GM21447 (cell line): Measurements from ENCODE around the gene DAB2.

Experiments used
- ATAC-seq: cut with Tn5 transposase; IDR thresholded peaks from one replicate; pipeline ENCODE4 v1.9.1; 2021; ENCODE audit not compliant: unreplicated experiment

The DAB2 gene

GRCh38 chr5:39448506-39449128, 23.8 kb upstream of the DAB2 start:
- no peak for ATAC-seq

DNA sequence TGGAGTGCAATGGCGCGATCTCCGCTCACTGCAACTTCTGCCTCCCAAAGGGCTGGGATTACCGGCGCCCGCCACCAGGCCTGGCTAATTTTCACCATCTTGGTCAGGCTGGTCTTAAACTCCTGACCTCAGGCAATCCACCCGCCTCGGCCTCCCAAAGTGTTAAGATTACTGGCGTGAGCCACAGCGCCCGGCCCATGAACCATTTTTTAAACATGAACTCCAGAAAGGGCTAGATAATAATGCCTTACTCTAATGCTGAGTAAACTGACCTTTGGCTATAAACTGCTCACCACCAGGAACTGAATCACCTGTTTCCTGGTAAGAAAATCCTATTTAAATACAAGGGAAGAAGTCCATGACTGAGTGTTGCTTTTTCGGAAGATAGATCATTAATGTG, 23.2 kb upstream of the DAB2 start:
- ATAC-seq: no peak

DNA sequence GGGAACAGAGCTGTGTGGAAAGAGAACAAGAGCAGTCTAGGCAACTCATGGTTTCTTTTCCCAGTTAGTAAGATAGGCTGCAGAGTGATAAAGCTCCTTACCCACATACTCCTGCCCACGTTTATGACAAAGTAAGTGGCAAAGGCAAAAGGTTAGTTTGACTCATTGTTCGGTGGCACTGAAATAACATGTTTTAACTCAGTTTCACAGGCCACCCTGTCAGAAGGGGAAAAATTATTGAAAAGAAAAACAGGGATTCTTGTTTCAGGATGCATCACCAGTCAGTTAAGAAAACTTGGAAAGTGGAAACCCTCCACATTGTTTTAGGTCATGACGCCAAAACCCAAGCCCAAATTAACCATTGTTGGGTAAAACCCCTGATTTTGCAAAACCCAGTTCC, 22.3 kb upstream of the DAB2 start:
- no peak for ATAC-seq

GRCh38 chr5:39446231-39446630, 21.5 kb upstream of the DAB2 start:
- no peak for ATAC-seq

DNA sequence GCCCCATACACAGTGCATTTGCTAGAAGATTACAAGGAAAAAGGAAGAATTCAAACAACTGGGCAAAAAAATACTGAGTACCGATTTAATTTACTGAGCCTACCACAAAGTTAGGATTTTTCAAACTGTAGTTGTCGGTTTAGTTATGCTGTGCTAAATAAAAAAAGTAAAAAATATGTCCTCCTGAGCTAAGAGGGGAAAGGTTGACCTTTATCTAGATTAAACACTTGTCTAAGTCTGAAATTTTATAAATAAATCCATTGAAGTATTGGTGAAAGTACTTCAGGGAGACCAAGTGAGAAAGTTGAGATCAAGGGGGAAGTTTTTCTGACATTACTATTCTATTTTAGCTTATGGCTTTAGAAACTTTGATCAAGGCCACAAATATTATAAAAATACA, 19.1 kb upstream of the DAB2 start:
- no peak for ATAC-seq

DNA sequence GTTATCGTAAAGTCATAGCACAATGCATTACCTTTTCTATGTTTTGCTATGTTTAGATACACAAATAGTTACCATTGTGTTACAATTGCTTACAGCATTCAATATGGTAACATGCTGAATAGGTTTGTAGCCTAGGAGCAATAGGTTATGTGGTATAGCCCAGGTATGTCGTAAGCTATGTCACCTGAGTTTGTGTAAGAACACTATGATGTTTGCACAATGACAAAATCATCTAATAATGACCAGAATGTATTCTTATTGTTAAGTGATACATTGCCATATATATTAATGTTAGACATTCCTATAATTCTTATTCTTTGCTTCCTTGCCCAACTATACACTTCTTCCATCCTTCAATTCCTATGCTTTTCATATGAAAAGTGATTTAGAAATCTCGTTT, 18.2 kb upstream of the DAB2 start:
- no peak for ATAC-seq

- no peak for ATAC-seq
These were observed 17.1 kb upstream of the DAB2 start for GRCh38 chr5:39441838-39442237.

DNA sequence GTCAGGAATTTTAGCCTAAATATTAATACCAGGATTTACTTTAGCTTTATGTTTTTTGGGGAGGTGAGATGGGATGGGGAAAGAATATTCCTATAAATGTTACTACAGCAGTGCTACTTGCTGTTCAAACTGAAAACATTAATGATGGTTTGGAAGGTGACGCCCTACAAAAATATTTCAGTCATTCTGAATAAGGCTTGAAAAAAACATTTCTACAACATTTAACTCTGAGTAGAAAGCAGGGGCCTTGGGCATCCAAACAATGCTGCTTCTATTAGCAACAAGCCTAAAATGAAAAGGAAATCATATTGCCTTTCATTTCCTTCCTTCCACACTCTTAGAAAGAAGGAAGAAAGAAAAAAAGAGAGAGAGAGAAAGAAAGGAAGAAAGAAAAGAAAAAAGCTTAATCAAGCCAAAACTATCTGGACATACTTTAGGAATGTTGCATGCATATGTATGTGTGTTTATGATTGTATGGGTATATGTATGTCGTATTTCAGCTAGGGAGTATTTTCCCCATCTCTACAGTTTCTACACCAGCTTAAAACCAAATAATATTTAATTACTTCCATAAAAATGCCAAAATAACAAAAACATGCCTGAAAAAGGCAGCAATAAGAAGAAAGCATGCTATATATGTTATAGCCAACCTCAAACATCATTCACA, 16.3 kb upstream of the DAB2 start:
- no peak for ATAC-seq

DNA sequence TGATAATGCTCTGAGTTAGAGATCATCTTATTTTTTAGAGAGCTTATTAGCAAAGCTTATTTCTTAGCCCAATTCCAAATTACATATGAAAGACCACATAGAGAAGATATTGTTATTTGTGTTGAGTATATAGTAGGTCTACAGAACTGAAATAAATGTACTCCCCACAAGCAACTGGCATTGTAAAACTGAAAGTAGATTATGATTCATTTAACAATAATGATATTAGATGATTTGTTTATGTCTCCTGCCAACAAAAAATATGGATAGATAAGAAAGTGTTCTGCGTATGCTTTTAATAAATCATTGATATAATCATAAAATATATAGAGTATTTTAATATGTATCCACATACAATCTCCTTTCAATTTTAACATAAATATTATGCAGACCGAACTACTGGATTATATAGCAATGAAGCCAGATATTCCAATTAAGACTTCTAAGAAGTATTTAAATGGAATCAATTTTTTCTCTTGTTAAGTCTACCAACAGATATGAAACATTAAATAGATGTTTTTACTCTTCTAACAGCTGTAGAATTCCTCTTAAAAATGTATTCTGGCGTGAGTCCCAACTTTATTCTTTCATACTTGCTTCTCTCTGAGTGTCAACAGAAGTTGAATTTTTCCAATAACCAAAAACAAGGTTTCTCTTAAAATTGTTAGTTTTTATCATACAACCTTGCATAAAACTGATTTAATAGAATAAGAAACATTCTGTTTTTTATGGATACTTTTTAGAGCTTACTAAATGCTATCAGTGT, 15.6 kb upstream of the DAB2 start:
- ATAC-seq: no peak

- ATAC-seq: no peak
These were observed 14.9 kb upstream of the DAB2 start for GRCh38 chr5:39439582-39440162.

GRCh38 chr5:39437467-39437866, 12.7 kb upstream of the DAB2 start:
- peak; percentile 45 for ATAC-seq

GRCh38 chr5:39433848-39434247, 9.1 kb upstream of the DAB2 start:
- no peak for ATAC-seq

- no peak for ATAC-seq
These were observed 8.1 kb upstream of the DAB2 start for GRCh38 chr5:39432696-39433530.

- ATAC-seq: no peak
These were observed 5.7 kb upstream of the DAB2 start for GRCh38 chr5:39430461-39430860.

GRCh38 chr5:39428640-39429039, 3.9 kb upstream of the DAB2 start:
- no peak for ATAC-seq

GRCh38 chr5:39427633-39428032, 2.9 kb upstream of the DAB2 start:
- ATAC-seq: no peak

DNA sequence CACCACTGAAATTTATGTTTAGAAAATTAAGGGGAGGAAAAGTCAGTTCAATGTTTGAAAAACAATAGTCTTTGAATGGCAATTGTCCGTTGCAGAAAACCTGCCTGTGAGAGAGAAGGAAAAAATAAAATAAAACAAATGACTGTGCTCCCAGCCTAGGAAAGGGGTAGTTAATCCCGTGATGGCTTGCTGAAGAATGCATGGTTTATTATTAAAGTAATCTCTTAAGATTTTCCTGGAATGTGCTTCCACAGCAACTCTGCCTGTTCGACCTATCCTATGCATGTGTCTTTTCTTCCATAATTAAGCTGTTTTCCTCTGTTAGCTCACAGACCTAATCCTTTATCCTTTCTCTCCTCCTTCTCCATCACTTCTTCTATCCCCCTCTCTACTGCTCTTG, 2.4 kb upstream of the DAB2 start:
- ATAC-seq: no peak

DNA sequence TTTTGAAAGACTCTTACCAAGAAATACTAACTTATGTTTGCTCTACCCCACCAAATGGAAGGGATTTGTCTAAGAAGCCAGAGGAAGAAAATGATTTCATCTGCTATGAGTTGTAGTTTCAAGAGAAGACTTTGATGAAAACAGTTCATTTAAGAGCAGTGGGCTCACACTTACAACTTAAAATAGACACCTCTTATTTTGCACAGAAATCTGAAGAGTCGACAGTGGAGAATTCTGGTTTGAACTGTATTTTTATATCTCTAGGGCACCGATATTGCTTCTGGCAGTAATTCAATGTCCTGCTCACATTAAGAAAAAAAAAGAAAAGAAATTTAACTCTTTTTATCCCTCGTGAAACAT, 1.9 kb upstream of the DAB2 start:
- ATAC-seq: no peak

GRCh38 chr5:39426051-39426745, 1.4 kb upstream of the DAB2 start:
- ATAC-seq: no peak

DNA sequence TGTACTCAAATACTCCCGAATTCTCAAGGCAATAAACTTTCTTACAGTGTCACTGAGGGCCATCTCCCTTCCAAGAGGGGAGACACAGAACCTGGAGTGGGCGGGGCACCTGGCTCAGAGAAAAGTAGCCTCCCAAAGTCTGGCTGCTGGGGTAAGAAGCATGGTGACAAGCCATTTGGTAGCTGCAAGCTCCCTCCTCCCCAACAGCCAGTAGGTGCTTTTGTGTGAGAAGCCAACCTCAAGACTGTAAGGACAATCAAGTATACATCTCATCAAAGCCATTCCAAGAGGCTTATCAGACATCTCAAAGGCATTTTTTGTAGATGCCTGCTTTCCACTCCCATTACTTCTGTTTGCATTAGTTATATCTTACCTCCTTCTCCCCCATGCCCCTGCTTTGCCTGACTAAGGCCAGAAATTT, 1.4 kb downstream of the DAB2 start:
- ATAC-seq: no peak
